ENCODE data around the gene CRYL1.

The CRYL1 gene

DNA sequence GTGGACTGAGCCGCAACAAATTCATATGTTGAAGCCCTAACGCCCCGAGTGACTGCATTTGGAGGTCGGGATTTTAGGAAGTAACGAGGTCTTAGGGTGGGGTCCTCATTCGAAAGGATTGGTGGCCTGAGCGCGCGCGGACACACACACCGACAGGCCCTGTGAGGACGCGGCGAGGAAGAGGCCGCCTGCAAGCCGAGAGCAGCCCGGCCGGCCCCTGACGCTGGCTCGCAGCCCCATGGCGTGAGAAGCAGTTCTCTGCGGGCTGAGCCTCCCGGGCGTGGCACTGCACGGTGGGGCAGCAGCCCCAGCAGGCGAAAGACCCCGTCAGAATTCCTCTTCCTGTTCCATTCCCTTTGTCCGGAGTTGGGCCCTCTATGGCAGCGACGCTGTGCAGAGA is 131.2 kb downstream of the CRYL1 start:
- no peak for DNase-seq

GRCh38 chr13:20394169-20394501 is 131.5 kb downstream of the CRYL1 start:
- no peak for DNase-seq

DNA sequence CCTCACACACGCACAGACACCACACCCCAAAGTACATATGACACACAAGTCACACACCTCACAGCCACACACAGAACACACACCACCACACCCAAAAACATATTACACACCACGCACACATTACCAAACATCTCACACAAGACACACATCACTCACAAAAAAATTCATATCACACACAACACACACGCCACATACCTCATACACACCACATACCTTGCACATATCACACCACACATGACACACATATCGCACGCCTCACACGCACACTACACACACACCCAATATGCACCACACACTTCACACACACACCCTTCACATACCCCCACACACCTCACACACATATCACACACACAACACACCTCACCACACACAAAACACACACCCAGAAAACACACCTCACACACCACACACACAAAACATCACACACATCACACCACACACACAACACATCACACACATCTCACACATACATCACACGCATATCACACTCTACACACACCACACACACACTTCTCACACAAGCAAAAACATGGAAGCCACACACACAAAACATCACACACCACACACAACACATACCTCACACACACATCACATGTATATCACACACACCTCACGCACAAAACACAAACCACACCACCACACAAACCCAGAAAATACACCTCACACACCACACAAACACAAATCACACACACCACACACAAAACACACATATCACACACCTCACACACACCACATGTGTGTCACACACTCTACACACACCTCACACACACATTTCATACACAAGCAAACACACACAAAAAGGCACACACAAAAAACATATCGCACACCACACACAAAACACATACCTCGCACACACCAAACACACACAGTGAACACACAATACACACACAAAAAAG is 132.1 kb downstream of the CRYL1 start:
- no peak for DNase-seq

- DNase-seq = no peak
Observed at GRCh38 chr13:20392530-20392929, 133.1 kb downstream of the CRYL1 start.

DNA sequence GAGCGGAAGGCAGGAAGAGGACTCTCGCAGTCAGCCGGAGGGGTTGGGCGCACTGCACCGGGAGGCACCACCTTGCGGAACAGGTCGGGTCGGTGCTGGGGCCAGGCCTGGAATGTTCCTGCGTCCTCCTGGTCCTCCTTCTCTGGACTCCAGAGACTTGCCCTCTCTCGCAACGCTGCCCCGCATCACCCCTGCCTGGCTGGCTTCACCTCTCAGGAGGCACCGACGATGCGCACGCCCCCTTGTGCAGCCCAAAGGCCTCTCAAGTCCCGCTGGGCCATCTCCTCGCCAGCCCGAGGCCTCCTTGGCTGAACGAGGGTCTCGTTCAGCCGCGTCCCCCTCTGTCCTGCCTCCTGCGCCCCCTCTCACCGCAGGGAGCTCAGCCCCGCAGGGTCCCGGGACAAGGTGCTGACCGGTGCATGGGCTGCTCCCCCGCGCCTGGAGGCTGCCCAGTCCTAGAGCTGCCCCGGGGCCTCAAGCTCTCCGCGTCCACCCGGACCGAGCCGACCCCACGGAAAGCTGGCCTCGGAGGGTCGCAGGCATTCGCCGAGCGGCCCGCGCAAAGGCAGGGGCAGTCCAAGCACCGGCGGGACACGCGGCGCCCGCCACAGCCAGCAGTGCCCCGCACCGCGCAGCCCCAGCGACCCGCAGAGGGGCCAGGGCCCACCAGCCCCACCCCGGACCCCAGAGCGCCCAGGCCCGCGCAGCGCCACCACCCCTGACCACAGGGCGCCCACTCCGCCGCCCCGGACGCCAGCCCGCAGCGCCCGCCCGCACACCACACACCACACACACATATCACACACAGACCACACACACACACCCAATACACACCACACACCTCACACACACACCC is 133.8 kb downstream of the CRYL1 start:
- no peak for DNase-seq

DNA sequence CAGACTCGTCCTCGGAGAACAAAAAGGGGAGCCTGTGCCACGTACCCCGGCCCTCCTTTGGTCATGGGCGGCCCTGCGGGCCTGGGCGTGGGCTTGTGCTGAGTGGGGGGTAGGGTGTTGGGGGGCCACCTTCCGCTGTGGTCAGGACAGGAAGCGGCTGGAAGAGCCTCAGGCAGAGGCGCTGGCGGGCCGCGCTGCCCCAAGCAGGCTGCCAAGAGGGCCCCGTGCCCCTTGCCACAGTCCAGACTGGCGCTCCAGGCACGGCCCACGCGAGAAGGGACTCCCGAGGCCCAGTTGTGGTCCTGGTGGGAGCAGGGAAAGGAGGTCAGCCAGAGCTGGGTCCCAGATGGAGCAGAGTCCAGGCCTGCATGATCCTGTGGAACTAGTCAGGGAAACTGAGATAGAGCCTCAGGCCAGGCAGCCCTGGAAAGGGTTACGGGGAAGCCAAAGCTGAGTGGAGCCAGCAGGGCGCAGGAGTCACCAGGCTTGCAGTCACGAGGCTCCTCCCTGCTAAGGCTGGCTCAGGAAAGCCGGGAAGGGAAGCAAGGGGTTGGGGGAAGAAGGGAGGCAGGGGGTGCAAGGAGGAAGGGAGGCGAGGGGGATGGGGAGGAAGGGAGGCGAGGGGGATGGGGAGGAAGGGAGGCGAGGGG is 135.0 kb downstream of the CRYL1 start:
- no peak for DNase-seq

- DNase-seq = no peak
Observed at GRCh38 chr13:20389696-20390525, 135.7 kb downstream of the CRYL1 start.

DNA sequence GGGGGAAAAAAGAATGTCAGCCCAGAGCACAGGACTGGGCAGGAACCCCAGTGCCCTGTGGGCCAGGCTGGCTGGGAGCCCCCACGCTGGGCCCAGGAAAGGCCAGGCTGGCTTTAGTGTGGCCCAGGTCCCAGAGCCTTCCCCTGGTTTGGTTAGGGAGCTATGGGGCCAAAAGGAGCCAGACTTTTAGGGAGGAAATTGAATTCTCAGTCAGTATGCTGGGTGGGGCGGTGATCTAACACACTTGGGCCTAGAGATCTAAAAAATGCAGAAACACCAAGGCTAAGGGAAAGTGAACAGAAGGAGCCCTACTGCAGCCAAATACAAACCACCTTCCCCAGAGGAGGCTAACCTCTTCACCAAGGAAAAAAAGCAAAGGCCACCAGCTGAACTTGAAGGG is 137.5 kb downstream of the CRYL1 start:
- no peak for DNase-seq

DNA sequence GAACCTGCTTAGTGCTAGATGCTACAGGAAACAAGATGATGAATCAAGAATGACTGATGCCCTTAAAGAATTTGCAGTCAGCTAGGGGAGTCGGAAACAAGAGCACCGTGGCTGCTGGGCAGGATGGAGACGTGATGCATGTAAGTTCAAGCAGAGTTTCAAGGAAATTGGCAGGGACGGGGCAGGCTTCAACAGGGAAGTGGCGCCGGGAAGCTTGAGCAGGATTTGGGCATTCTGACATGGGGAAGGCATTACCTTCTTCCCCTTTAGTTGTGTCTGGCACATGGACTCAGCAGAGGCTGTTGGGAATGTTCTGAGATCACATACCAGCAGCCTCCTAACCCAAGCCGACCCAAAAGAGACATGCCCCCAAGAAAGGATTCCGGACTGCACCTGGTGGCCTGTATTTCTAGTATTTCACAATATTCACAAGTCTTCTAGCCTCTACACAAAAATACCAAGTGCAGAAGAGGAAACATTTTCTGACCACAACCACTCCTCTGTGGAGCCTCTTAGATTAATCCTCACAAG is 138.2 kb downstream of the CRYL1 start:
- DNase-seq = no peak

DNA sequence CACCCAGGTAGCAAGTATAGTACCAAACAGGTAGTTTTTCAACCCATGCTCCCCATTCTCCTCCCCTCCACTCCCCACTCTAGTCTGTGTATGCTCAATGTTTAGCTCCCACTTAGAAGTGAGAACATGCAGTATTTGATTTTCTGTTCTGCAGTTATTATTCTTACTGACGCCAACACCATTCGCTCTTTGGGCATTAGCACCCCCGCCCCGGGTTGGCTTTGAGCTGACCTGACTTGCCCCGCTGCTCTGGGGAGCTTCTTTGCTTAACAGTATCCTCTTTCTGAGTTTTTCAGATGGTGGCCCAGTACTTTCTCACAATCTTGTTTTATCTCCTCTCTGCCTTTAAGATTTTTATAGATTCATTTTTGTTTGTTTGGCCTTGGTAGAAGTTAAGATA is 138.7 kb downstream of the CRYL1 start:
- no peak for DNase-seq

GRCh38 chr13:20383058-20383457 is 142.6 kb downstream of the CRYL1 start:
- no peak for DNase-seq

GRCh38 chr13:20381401-20381800 is 144.3 kb downstream of the CRYL1 start:
- no peak for DNase-seq

DNA sequence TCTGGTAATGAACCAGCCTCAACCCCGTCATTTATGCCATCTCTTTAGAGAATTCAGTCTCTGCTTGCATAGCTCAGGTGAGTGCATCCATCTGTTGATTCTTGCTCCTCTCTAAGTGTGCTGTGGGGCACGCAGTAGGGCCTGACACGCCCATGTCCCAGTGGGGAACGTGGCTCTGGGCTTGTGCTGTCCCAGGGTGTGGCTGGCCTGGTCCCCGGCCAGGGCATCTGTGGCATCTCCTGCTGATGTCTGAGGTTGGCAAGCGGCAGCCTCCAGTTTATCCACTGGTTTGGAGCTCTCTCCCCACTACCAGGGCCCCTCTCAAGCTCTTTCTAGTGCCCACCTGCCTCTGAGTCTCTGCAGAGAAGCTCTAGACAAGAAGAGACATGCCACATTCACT is 146.9 kb downstream of the CRYL1 start:
- DNase-seq = no peak

DNA sequence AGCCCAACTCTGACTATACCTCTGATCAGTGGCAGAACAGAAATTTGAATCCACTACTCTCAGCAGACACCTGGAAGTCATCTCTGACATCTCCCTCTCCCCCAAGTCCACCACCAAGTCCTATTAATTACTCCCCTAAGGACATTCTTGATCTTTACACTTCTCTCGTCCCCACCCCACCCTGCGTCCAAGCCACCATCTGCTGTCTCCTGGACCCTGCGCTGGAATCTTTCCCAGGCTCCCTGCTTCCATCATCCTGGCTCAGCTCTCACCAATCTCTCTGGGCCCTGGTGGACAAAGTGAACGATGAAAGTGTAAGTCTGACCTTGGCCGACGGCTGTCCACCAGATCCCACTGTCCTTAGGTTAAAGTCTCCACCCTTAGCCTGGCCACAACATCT is 147.9 kb downstream of the CRYL1 start:
- DNase-seq = no peak

DNA sequence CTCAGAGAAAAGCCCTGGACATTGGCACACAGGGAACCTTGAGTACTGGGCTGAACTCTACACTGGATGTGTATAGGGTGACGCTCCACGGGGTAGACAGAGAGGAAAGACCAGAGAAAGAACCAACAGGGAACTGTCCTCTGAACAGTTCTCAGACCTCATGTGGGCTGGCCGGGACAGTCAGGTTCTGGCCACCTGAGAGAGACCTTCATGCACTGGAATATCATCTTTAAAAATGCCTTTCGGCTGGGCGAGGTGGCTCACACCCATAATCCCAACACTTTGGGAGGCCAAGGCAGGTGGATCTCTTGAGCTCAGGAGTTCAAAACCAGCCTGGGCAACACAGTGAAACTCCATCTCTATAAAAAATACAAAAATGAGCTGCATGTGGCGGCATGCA is 149.8 kb downstream of the CRYL1 start:
- no peak for DNase-seq

DNA sequence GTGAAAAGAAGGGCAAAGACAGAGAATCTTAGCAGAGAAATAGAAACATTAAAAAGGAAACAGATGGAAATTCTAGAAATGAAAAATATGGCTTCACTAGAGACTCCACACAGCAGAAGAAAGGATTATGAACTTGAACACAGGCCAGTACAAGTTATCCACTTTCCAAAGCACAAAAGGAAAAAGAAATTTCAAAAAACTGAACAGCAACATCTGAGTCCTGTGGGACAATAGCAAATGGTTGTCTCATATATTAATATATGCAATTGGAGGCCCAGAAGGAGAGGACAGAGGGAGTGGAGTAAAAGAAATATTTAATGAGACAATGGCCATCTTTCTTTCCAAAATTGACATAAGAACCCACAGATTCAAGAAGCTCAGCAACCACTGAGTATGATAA is 151.8 kb downstream of the CRYL1 start:
- DNase-seq = no peak

- DNase-seq = no peak
Observed at GRCh38 chr13:20371825-20372224, 153.8 kb downstream of the CRYL1 start.

- DNase-seq = no peak
Observed at GRCh38 chr13:20370815-20371421, 154.7 kb downstream of the CRYL1 start.

DNA sequence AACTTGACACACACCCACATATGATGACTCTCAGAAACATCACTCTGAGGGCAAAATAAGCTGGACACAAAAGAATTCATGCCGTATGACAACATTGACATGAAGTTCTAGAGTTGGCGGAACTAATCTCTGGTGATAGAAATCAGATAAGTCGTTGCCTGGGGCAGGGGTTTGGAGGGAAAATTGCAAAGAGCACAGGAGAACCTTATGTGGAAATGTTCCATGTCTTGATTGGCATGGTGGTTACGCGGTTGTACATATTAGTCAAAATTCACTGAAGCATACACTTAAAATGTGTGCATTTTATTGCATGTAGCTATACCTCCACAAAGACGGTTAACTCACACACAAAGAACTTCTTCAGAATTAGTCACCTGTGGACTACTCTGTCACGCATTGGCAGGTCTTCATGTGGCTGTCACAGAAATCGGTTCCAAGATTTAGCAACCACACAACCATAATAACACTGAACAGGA is 155.7 kb downstream of the CRYL1 start:
- no peak for DNase-seq

DNA sequence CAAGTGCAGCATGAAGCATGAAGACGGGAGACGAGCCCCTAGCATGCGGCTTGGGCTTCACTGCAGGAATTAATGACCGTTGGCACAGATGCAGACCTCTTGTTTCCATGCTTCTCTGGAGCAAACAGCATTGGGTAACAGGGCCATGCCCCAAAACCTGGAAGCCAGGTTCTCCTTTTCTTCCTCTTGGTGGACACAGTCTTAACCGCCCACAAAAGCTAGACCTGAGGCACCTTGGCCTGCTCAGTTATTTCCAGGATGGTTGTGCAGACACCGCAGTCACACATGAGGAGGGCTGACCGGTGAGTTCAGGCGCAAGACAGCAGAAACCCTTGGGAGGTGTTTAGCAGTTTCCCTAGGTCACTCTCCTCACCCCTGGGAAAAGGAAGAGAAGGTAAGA is 159.6 kb downstream of the CRYL1 start:
- no peak for DNase-seq

DNA sequence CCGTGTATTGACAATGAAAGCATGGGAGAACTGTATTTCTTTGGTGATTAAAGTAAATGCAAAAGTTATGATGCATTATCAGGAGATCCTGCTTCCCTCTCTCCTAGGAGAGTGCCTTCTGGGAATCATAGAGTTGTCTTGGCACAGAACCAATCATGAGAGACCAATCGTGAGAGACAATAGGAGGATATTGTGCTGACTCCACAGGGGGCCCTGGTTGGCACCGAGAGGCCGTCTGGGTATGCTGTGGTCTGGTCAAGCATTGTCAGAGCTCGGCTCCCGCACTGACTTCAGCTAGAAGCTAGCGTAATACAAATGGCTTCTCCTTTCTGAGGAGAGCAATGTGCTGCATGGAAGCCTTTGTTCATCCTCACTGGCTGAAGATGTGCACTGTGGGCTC is 162.1 kb downstream of the CRYL1 start:
- DNase-seq = no peak

GRCh38 chr13:20363172-20363571 is 162.5 kb downstream of the CRYL1 start:
- DNase-seq = no peak
